ENCODE measurements around the gene JUP. TPM values are rescaled to one million over a fixed set of nuclear protein-coding genes. Genes with fewer than 3 reads are reported as not detected.

JUP gene
- total and polyA plus RNA-seq, 2 of the 13 experiments (the other 11 are each of a cell fraction or from before 2014, with no cell fraction given): 12.1 to 20.6 TPM

GRCh38 chr17:41786227-41787020 is at the start of gene JUP (continued):
- TF ChIP-seq MAZ (IDR thresholded peaks at IDR 0.05; ENCODE audit: borderline replicate concordance, low read depth, low read length) (peak; percentile 27; the same call in 1 of the 2 replicates), MAZ (CRISPR knock-in tag; IDR thresholded peaks at IDR 0.05; ENCODE audit: low read depth) (peak; percentile 86; the same call in 1 of the 2 replicates), ZBTB39 (CRISPR knock-in tag; IDR thresholded peaks at IDR 0.05) (no peak; the same call in 1 of the 2 replicates), RFXAP (CRISPR knock-in tag; IDR thresholded peaks at IDR 0.05; ENCODE audit: borderline replicate concordance) (0 out of 2 replicates have a peak, but pooled peaks have one; percentile 48), E2F5 (CRISPR knock-in tag; conservative IDR thresholded peaks at IDR 0.05) (no peak), HDAC1 (CRISPR knock-in tag; IDR thresholded peaks at IDR 0.05) (peak; percentile 91), ZFP82 (CRISPR knock-in tag; IDR thresholded peaks at IDR 0.05; ENCODE audit: borderline replicate concordance) (no peak; the same call in 1 of the 2 replicates), ZNF746 (CRISPR knock-in tag; IDR thresholded peaks at IDR 0.05) (peak; percentile 72; the same call in 1 of the 2 replicates), ELF1 (CRISPR knock-in tag; IDR thresholded peaks at IDR 0.05) (no peak), GATAD2A (CRISPR knock-in tag; IDR thresholded peaks at IDR 0.05) (0 out of 2 replicates have a peak, but pooled peaks have one; percentile 9), RARG (CRISPR knock-in tag; IDR thresholded peaks at IDR 0.05; ENCODE audit: low read depth) (no peak), ZNF766 (CRISPR knock-in tag; IDR thresholded peaks at IDR 0.05; ENCODE audit: borderline replicate concordance) (peak; percentile 89), SP4 (CRISPR knock-in tag; IDR thresholded peaks at IDR 0.05) (peak; percentile 99), NFYC (CRISPR knock-in tag; IDR thresholded peaks at IDR 0.05) (peak; percentile 99), TFDP1 (CRISPR knock-in tag; IDR thresholded peaks at IDR 0.05; ENCODE audit: borderline replicate concordance) (peak; percentile 15; the same call in 1 of the 2 replicates), THRA (CRISPR knock-in tag; IDR thresholded peaks at IDR 0.05; ENCODE audit: borderline replicate concordance) (no peak; the same call in 1 of the 2 replicates), ZBTB33 (CRISPR knock-in tag; IDR thresholded peaks at IDR 0.05) (no peak), PTBP1 (IDR thresholded peaks at IDR 0.05; ENCODE audit: low read depth, low read length, poor library complexity, severe bottlenecking) (no peak), HES4 (CRISPR knock-in tag; IDR thresholded peaks at IDR 0.05; ENCODE audit: borderline replicate concordance) (peak; percentile 31; the same call in 1 of the 2 replicates)
